Measurements from ENCODE around the gene GOLGA1.

Gene GOLGA1

GRCh38 chr9:124831642-124832364, 109.1 kb downstream of the GOLGA1 start:
- DNase-seq: no peak

DNA sequence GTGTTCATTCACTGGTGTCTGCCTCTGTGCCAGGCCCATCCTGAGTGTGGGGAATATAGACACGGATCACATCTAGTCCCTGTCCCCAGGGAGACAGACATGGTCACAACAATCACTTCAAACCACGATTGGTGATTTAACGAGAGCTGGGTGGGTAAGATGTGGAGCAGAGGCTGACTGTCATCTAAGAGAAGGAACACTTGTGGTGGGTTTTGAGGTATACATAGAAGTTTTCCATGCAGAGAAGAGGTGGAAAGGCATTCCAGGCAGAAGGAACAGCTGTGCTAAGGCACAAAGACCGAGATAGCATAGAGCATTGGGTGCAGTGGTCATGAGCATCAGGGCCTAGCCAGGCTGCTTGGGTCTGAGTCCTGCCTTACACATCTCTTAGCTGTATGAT, 110.3 kb downstream of the GOLGA1 start:
- DNase-seq: no peak

GRCh38 chr9:124829334-124829669, 111.6 kb downstream of the GOLGA1 start:
- DNase-seq: no peak

DNA sequence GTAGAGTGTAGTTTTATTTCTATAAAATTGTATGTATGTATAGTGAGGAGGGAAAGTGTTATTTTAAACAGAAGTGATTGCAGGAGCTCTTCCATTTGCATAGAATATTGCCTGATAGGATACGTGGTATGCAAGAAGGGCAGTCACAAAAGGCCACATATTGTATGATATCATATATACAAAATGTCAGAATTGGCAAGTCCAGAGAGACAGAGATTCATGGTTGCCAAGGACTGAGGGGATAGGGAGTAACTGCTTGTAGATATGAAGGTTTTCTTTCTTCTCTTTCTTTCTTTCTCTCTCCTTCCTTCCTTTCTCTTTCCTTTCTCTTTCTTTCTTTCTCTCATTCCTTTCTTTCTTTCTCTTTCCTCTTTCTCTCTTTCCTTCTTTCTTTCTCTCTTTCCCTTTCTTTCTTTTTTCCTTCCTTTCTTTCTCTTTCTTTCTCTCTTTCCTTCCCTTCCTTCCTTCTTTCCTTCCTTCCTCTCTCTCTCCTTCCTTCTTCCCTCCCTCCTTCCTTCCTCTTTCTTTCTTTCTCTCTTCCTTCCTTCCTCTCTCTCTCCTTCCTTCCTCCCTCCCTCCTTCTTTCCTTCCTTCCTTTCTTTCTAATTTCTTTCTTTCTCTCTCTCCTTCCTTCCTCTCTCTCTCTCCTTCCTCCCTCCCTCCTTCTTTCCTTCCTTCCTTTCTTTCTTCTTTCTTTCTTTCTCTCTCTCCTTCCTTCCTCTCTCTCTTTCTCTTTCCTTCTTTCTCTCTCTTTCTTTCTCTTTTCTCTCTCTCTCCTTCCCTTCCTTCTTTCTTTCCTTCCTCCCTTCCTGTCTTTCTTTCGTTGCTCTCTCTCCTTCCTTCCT, 112.2 kb downstream of the GOLGA1 start:
- no peak for DNase-seq

Measured in Kasumi-1 (cell line).